Retina (tissue), 1 donor: ENCODE data around the gene SS18L1.

ENCODE experiments used
- DNase-seq: peaks from one replicate; pipeline ENCODE4 v3.0.0-alpha.2; 2016

SS18L1 gene

GRCh38 chr20:62229667-62230066 is 86.1 kb downstream of the SS18L1 start:
- no peak for DNase-seq

- DNase-seq = no peak
Measured at GRCh38 chr20:62230276-62230675, 86.7 kb downstream of the SS18L1 start.

DNA sequence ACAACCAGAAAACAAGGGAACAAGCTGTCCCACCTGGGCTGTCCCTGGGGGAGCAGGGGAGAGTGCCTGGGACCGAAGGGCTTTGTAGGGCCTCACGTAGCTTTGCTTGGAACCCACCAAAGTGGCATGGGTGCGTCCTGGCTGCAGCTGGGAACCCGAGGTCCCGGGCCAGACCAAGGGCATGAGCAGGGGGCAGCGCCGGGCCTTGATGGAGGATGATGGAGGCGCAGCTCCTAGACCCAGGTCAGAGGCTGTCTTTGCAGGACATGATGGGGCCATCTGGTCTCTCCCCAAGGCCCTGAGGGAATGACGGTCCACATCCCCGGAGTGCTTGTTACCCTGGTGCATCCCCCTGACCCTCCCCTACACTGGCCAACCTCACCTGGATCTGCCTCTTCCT is 87.1 kb downstream of the SS18L1 start:
- no peak for DNase-seq

- DNase-seq = no peak
Measured at GRCh38 chr20:62231292-62231691, 87.7 kb downstream of the SS18L1 start.
